ENCODE measurements around the gene ICAM2.

The ICAM2 gene

GRCh38 chr17:63956296-63956920 is 64.0 kb downstream of the ICAM2 start:
- no peak for DNase-seq
- Mint-ChIP-seq H3K36me3 (ENCODE audit: low read depth) (no peaks in the 10 kb centered on the region), H3K4me3 (no peak overlapping the region), H3K27me3 (ENCODE audit: low read depth, poor library complexity) (peaks cover 31% of the 10 kb centered on the region), H3K4me1 (peaks cover 11% of the 10 kb centered on the region), H3K27ac (no peak overlapping the region), H3K9me3 (no peaks in the 10 kb centered on the region)
- TF ChIP-seq CTCF (IDR thresholded peaks at IDR 0.05) = no peak

GRCh38 chr17:63955791-63956190 is 64.6 kb downstream of the ICAM2 start:
- Mint-ChIP-seq H3K4me3 (no peak overlapping the region), H3K9me3 (no peaks in the 10 kb centered on the region), H3K27me3 (ENCODE audit: low read depth, poor library complexity) (peaks cover 28% of the 10 kb centered on the region), H3K36me3 (ENCODE audit: low read depth) (no peaks in the 10 kb centered on the region), H3K27ac (no peak overlapping the region), H3K4me1 (peaks cover 9% of the 10 kb centered on the region)
- TF ChIP-seq CTCF (IDR thresholded peaks at IDR 0.05) = no peak
- no peak for DNase-seq

GRCh38 chr17:63955232-63955631 is 65.2 kb downstream of the ICAM2 start:
- peaks cover 9% of the 10 kb centered on the region for H3K4me1 Mint-ChIP-seq
- no peak for DNase-seq
- no peak overlapping the region for H3K27ac Mint-ChIP-seq
- H3K27me3 Mint-ChIP-seq (ENCODE audit: low read depth, poor library complexity) = peaks cover 22% of the 10 kb centered on the region
- TF ChIP-seq CTCF (IDR thresholded peaks at IDR 0.05) = no peak
- H3K36me3 Mint-ChIP-seq (ENCODE audit: low read depth) = no peaks in the 10 kb centered on the region
- H3K4me3 Mint-ChIP-seq = no peak overlapping the region
- no peaks in the 10 kb centered on the region for H3K9me3 Mint-ChIP-seq

GRCh38 chr17:63954402-63955063 is 65.9 kb downstream of the ICAM2 start:
- Mint-ChIP-seq H3K9me3 (no peaks in the 10 kb centered on the region), H3K4me3 (no peak overlapping the region), H3K27ac (no peak overlapping the region), H3K4me1 (peaks cover 8% of the 10 kb centered on the region), H3K27me3 (ENCODE audit: low read depth, poor library complexity) (peaks cover 17% of the 10 kb centered on the region), H3K36me3 (ENCODE audit: low read depth) (no peaks in the 10 kb centered on the region)
- no peak for DNase-seq
- no peak for TF ChIP-seq CTCF (IDR thresholded peaks at IDR 0.05)
